GM12872 (cell line): ENCODE data around the gene TNFRSF8.

Experiments used
- TF ChIP-seq, protein P1 (sequence below): IDR thresholded peaks from 3 replicates; pipeline ENCODE4 v1.5.1; 2011; ENCODE audit warnings: low read depth, mild to moderate bottlenecking, low read length, moderate library complexity; ENCODE audit not compliant: insufficient read depth

TNFRSF8 gene

DNA sequence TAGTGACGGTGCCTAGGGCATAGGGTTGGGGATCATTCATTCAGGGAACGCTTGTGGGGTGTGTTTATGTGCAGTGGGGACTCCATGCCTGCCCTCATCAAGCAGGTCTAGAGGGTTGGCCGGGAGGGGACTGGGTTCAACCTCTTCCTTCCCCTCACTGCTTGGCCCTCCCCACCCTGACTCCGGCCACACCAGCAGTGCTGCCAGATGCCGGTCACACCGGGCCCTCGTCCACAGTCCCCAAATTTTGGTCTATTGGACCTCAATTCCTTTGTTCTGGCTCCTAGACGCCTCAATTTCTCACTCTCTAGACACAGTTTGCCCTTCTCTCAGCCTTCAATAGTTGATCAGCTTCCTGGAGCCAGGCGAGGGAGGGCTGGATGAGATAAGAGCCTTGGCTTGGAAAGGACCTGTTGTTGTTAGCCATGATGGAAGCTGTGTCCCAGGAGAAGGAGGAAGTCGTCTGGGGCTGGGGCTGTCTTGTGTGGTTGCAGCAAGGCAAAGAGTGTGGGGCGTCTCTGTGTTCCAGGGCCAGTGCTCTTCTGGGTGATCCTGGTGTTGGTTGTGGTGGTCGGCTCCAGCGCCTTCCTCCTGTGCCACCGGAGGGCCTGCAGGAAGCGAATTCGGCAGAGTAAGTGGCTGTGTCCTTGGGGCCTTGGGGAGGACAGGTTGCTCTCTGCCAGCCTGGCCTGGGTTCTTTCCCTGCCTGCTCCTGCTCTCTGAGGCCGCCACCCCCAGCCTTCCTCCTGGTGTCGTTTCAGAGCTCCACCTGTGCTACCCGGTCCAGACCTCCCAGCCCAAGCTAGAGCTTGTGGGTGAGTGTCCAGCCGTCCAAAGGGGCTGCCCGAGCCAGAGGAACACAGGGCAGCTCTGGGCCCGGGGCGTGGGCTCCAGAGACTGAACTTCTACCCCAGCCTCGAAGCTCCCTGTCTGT, 62.6 kb downstream of the TNFRSF8 start:
- TF ChIP-seq, protein P1, sequence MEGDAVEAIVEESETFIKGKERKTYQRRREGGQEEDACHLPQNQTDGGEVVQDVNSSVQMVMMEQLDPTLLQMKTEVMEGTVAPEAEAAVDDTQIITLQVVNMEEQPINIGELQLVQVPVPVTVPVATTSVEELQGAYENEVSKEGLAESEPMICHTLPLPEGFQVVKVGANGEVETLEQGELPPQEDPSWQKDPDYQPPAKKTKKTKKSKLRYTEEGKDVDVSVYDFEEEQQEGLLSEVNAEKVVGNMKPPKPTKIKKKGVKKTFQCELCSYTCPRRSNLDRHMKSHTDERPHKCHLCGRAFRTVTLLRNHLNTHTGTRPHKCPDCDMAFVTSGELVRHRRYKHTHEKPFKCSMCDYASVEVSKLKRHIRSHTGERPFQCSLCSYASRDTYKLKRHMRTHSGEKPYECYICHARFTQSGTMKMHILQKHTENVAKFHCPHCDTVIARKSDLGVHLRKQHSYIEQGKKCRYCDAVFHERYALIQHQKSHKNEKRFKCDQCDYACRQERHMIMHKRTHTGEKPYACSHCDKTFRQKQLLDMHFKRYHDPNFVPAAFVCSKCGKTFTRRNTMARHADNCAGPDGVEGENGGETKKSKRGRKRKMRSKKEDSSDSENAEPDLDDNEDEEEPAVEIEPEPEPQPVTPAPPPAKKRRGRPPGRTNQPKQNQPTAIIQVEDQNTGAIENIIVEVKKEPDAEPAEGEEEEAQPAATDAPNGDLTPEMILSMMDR: no peak

GRCh38 chr1:12126781-12127180, 63.7 kb downstream of the TNFRSF8 start:
- TF ChIP-seq, protein P1: no peak

GRCh38 chr1:12127206-12127810, 64.2 kb downstream of the TNFRSF8 start:
- TF ChIP-seq, protein P1: no peak

DNA sequence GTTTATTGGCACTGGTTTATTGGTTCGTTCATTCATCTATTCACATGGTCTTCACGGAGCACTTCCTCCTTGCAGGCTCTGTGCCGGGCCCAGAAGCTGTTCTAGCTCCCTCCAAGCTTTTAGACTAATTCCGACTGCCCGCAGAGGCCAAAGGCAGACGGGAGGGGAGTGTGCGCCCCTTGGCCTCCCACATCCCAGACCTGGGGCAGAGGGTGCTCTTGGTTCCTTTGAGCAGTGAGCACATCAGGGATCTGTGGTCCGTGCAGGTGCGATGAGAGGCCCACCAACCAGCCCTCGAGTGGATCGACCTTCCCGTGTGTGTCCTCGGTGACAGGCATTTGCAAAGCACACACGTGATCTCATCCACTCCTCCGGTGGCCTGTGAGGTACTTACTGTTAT, 65.0 kb downstream of the TNFRSF8 start:
- TF ChIP-seq, protein P1: no peak

DNA sequence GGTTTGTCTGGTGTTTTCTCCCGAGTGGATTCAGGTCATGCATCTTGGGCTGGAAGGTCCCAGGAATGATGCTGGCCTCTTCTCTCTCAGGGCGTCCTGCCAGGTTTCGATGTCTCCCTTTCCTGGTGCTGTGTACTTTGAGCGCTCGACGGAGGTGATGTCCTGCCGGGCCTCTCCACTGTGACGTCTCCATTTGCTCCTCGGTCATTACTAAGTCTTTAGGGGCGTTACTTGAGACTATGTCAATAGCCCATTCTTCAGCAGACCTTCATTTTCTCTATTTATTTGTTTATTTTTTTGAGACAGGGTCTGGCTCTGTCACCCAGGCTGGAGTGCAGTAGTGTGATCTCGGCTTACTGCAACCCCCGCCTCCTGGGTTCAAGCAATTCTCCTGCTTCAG, 66.5 kb downstream of the TNFRSF8 start:
- TF ChIP-seq, protein P1: no peak

GRCh38 chr1:12130466-12131130, 67.5 kb downstream of the TNFRSF8 start:
- TF ChIP-seq, protein P1: no peak

DNA sequence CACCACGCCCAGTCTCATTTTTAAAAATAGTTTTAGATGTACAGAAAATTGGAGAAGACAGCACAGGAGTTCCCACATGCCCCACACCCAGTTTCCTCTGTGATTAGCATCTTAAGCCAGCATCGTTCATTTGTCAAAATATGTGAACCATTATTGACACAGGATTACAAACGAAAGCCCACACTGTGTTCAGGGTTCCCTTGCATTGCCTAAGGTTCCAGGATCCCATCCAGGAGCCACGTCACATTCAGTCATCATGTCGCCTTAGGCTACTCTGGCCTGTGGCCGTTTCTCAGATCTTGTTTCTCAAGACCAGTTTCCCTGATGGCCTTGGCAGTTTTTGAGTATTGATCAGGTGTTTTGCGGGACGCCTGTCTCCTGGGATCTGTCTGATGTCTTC, 69.0 kb downstream of the TNFRSF8 start:
- TF ChIP-seq, protein P1: no peak
